Left lung (tissue), 14 donors: ENCODE measurements around the gene ODR4. TPM values are rescaled to one million over a fixed set of nuclear protein-coding genes. Genes with fewer than 3 reads are reported as not detected.

ENCODE experiments used
- ATAC-seq: fragments of 200-7000 bp; cut with Tn5 transposase; one replicate; pipeline ENCODE4 v1.9.1; 2020; ENCODE audit warnings: moderate library complexity
- DNase-seq, 4 donors: peaks; one replicate each; pipeline ENCODE4 v3.0.0-alpha.2; 2013 to 2020
- H3K27ac ChIP-seq, 2 donors: fragments of 200-600 bp; sonication (generic) in 1 of 2; one replicate each; pipeline versions ENCODE4 v1.5.0 to v1.8.0; 2020 to 2021
- H3K27me3 ChIP-seq, 2 donors: fragments of 200-600 bp; sonication (generic) in 1 of 2; one replicate each; pipeline versions ENCODE4 v1.5.0 to v1.8.0; 2020 to 2021
- H3K36me3 ChIP-seq, 2 donors: fragments of 200-600 bp; sonication (generic) in 1 of 2; one replicate each; pipeline versions ENCODE4 v1.5.0 to v1.8.0; 2020 to 2021
- H3K4me1 ChIP-seq, 2 donors: fragments of 200-600 bp; one replicate each; pipeline ENCODE4 v1.8.0; 2021
- H3K4me3 ChIP-seq, 2 donors: fragments of 200-600 bp; sonication (generic) in 1 of 2; one replicate each; pipeline versions ENCODE4 v1.5.0 to v1.8.0; 2020 to 2021; ENCODE audit warnings: mild to moderate bottlenecking in 1 of 2
- H3K9me3 ChIP-seq, 2 donors: fragments of 200-600 bp; sonication (generic) in 1 of 2; one replicate each; pipeline versions ENCODE4 v1.5.0 to v1.8.0; 2020 to 2021
- CTCF ChIP-seq, 2 donors: fragments of 200-600 bp; sonication (generic) in 1 of 2; IDR thresholded peaks; one replicate each; pipeline versions ENCODE4 v1.5.0 to v1.8.0; 2021; ENCODE audit warnings: antibody characterized with exemption in 2 of 2
- intact Hi-C, 2 donors: fragments of 100-400 bp; cut with DNase I; formaldehyde crosslinking; loops; one replicate each; pipeline versions ENCODE4 v1.11.2 to v1.14.2; 2022
- long read RNA-seq, 12 donors: library from polyadenylated mRNA in 2 of 12; unstranded in 2 of 12; transcript quantifications; one replicate each; pipeline ENCODE4 v2.0.0 and lab custom pipeline, GENCODE V29; 2019 to 2026
- polyA plus RNA-seq, 6 donors: library from polyadenylated mRNA; unstranded; fragments of 120-200 nt; gene quantifications; one replicate each; pipeline ENCODE4 v1.2.1, GENCODE V29; 2013; ENCODE audit not compliant: insufficient read length in 6 of 6
- total RNA-seq, 2 donors: library from RNA; stranded (reverse); fragmentation: NEBNext Ultra II Directional; extraction: Animal tissue kit (Norgen Biotek cat#: 25700); gene quantifications; one replicate each; pipeline ENCODE4 v1.2.1, GENCODE V29; 2021
- donor health status: DM: no; HTN: yes; CAD: no.
- donor health status: DM: no; HTN: no; CAD: no.

Gene ODR4
- 10 to 100 TPM; 22.5 to 22.7 TPM for total RNA-seq
- polyA plus RNA-seq, result 10 to 100 TPM; 29.5 to 37.6 (median 33.0) TPM
- long read RNA-seq, donor 1, partial matches to known transcripts, result 5 of 7 reads
- long read RNA-seq, donor 1, other reads (novel, unspliced or antisense), result 0 of 7 reads
- long read RNA-seq, donor 2, result 0 reads
- long read RNA-seq, donor 3, partial matches to known transcripts, result 5 of 5 reads
- long read RNA-seq, donor 3, other reads (novel, unspliced or antisense), result 0 of 5 reads
- long read RNA-seq, donor 4, partial matches to known transcripts, result 2 of 11 reads
- long read RNA-seq, donor 4, other reads (novel, unspliced or antisense), result 4 of 11 reads
- long read RNA-seq, donor 5, partial matches to known transcripts, result 6 of 7 reads
- long read RNA-seq, donor 5, other reads (novel, unspliced or antisense), result 0 of 7 reads
- long read RNA-seq, donor 6, partial matches to known transcripts, result 0 of 2 reads
- long read RNA-seq, donor 6, other reads (novel, unspliced or antisense), result 0 of 2 reads
- long read RNA-seq, donor 7, partial matches to known transcripts, result 0 of 7 reads
- long read RNA-seq, donor 7, other reads (novel, unspliced or antisense), result 7 of 7 reads
- long read RNA-seq, donor 8, partial matches to known transcripts, result 0 of 6 reads
- long read RNA-seq, donor 8, other reads (novel, unspliced or antisense), result 5 of 6 reads
- long read RNA-seq, donor 9, result 0 reads
- long read RNA-seq, donor 10, partial matches to known transcripts, result 3 of 6 reads
- long read RNA-seq, donor 10, other reads (novel, unspliced or antisense), result 1 of 6 reads
- long read RNA-seq, donor 11, partial matches to known transcripts, result 0 of 1 reads
- long read RNA-seq, donor 11, other reads (novel, unspliced or antisense), result 0 of 1 reads
- long read RNA-seq, donor 12, partial matches to known transcripts, result 0 of 2 reads
- long read RNA-seq, donor 12, other reads (novel, unspliced or antisense), result 0 of 2 reads

GRCh38 chr1:186375152-186375928 is at the start of gene ODR4, which contains the start of gene TPR:
Gene ODR4, plus strand, starts transcription at chr1:186375838. Its CDS starts 3,948 bp downstream, at chr1:186379786.
Gene TPR, minus strand, starts transcription at chr1:186375253. Its CDS starts 225 bp downstream, at chr1:186375028.
- ATAC-seq (peak; percentile 94), DNase-seq (peak; percentile 97 to 100 (median 99))
- TF ChIP-seq CTCF (IDR thresholded peaks at IDR 0.05), result peak; percentile 80 to 88
- H3K27me3 ChIP-seq, result no peaks in the 10 kb centered on the region
- H3K27ac ChIP-seq, result peak within 1 kb of the TSS; percentile 96 to 97
- H3K36me3 ChIP-seq, result peaks cover 0 to 28% of the 10 kb centered on the region in 2 donors
- peak within 1 kb of the TSS; percentile 81 to 93 for H3K4me3 ChIP-seq
- H3K9me3 ChIP-seq, result no peaks in the 10 kb centered on the region
- H3K4me1 ChIP-seq, result peaks cover 7 to 53% of the 10 kb centered on the region in 2 donors
- intact Hi-C loops, result no loop called here

GRCh38 chr1:186326009-186326408 is 49.6 kb upstream of the ODR4 start:
- Histone ChIP-seq H3K4me1 (no peaks in the 10 kb centered on the region), H3K9me3 (no peaks in the 10 kb centered on the region), H3K27me3 (no peaks in the 10 kb centered on the region), H3K4me3 (no peak overlapping the region), H3K36me3 (peaks cover 3 to 92% of the 10 kb centered on the region in 2 donors), H3K27ac (no peak overlapping the region)
- DNase-seq (no peak), ATAC-seq (no peak)
- intact Hi-C loops, result no loop called here
- TF ChIP-seq CTCF (IDR thresholded peaks at IDR 0.05), result no peak

- Histone ChIP-seq H3K27ac (no peak overlapping the region), H3K27me3 (no peaks in the 10 kb centered on the region), H3K9me3 (no peaks in the 10 kb centered on the region), H3K4me3 (no peak overlapping the region), H3K36me3 (peaks cover 0 to 92% of the 10 kb centered on the region in 2 donors), H3K4me1 (no peaks in the 10 kb centered on the region)
- no peak for ATAC-seq
- intact Hi-C loops, result no loop called here
- DNase-seq, result no peak
- TF ChIP-seq CTCF (IDR thresholded peaks at IDR 0.05), result no peak
These were observed 48.3 kb upstream of the ODR4 start for GRCh38 chr1:186327331-186327730.

- TF ChIP-seq CTCF (IDR thresholded peaks at IDR 0.05), result peak in 1 of 2 donors; percentile 14
- H3K4me3 ChIP-seq, result no peak overlapping the region
- no peak for ATAC-seq
- peaks cover 0 to 92% of the 10 kb centered on the region in 2 donors for H3K36me3 ChIP-seq
- intact Hi-C loops, result no loop called here
- H3K27me3 ChIP-seq, result no peaks in the 10 kb centered on the region
- no peaks in the 10 kb centered on the region for H3K4me1 ChIP-seq
- DNase-seq, result no peak
- H3K27ac ChIP-seq, result no peak overlapping the region
- no peaks in the 10 kb centered on the region for H3K9me3 ChIP-seq
These were observed 44.9 kb upstream of the ODR4 start for GRCh38 chr1:186330758-186331157.
